GM10248 (cell line): ENCODE data around the gene AKR7A2.
A peak's percentile ranks its signal among the peaks of the same experiment; 100 is the strongest.

Experiments
- CTCF ChIA-PET: fragments of 300-600 bp; sonication (Branson Sonifier 250); formaldehyde crosslinking; extraction: SDS; loops from one replicate; lab custom pipeline; 2021; ENCODE audit warnings: antibody characterized with exemption; lab: Yijun Ruan, JAX
- POLR2A ChIA-PET: fragments of 350-650 bp; sonication (Branson Sonifier 250); formaldehyde crosslinking; extraction: SDS; loops from one replicate; lab custom pipeline; 2020; ENCODE audit warnings: antibody characterized with exemption; lab: Yijun Ruan, JAX
- DNase-seq: peaks from one replicate; pipeline ENCODE4 v3.0.0; 2012; ENCODE audit errors: extremely low spot score
- TF ChIP-seq, protein P1 (sequence below): IDR thresholded peaks from 2 replicates; pipeline ENCODE4 v1.5.1; 2012; ENCODE audit warnings: mild to moderate bottlenecking, low read depth; ENCODE audit errors: extremely low read depth, missing control alignments, control extremely low read depth

Gene AKR7A2

GRCh38 chr1:19315378-19316198, 3.6 kb upstream of the AKR7A2 start:
- POLR2A ChIA-PET = interaction anchor here (0.6 kb wide), 1 partner anchor 45 kb away, joined by 7 read pairs; no protein-coding TSS in a partner anchor
- TF ChIP-seq, protein P1, sequence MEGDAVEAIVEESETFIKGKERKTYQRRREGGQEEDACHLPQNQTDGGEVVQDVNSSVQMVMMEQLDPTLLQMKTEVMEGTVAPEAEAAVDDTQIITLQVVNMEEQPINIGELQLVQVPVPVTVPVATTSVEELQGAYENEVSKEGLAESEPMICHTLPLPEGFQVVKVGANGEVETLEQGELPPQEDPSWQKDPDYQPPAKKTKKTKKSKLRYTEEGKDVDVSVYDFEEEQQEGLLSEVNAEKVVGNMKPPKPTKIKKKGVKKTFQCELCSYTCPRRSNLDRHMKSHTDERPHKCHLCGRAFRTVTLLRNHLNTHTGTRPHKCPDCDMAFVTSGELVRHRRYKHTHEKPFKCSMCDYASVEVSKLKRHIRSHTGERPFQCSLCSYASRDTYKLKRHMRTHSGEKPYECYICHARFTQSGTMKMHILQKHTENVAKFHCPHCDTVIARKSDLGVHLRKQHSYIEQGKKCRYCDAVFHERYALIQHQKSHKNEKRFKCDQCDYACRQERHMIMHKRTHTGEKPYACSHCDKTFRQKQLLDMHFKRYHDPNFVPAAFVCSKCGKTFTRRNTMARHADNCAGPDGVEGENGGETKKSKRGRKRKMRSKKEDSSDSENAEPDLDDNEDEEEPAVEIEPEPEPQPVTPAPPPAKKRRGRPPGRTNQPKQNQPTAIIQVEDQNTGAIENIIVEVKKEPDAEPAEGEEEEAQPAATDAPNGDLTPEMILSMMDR = no peak
- CTCF ChIA-PET = interaction anchor here (1.6 kb wide), 1 partner anchor 26 kb away, joined by 5 read pairs; no protein-coding TSS in a partner anchor
- peak; percentile 58 for DNase-seq

DNA sequence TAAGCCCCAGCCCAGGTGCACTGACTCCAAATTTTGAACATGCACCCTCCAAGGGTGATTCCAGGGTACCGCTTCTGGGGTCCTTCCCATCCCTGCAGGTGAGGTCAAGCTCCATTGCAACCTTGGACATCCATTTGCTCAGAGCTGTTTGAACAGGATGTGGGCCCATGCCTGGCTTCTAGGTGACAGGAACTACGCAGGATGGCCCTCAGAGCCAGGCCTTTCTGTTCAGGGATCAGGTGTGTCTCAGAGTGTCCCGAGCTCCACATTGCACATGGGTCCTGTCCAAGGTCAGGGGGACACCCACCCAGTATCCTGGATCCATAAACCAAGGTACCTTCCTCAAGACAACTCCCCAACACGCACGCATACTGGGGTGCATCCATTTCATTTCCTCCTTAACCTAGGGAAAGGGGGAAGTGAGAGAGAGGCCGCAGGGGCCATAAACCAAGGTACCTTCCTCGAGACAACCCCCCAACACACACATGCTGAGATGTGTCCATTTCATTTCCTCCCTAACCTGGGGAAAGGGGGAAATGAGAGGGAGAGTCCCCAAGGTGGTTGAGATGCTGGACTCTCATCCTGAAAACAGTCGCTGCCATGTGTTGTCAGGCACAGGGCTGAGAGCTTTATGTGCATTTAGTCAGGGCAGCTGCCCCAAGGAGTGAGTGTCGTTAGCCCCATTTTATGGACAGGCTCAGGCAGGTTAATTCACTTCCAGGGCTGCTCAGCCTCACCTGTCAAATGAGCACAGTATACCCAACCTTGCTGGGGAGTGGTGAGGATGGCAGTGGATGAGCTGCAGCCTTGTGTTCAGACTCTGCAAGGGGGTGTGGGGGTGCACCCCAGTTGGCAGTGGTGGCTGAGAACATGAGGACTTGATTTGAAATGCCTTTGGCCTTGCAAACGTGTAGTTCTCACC, 2.3 kb upstream of the AKR7A2 start:
- POLR2A ChIA-PET = no interaction called here
- DNase-seq = no peak
- TF ChIP-seq, protein P1 = no peak
- CTCF ChIA-PET = interaction anchor here (1.3 to 2.9 kb wide), 2 partner anchors 16 to 28 kb away, joined by 3 to 11 read pairs; no protein-coding TSS in a partner anchor

DNA sequence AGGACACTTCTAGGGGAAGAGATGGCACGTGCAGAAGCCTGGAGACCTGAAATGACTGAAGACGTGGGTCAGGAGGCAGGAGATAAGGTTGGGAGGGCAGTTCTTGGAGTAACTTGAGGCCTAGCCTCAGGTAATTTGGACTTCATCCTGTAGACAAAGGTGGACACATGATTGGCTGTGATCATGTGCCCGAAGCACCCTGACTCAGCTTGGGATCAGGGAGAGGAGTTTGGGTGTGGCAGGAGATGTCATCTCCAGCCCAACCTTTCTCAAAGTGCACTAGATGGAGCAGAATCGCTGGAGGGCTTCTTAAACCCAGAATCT, 1.7 kb upstream of the AKR7A2 start:
- ChIA-PET CTCF (interaction anchor here (2.9 kb wide), 1 partner anchor 29 kb away, joined by 11 read pairs; no protein-coding TSS in a partner anchor), POLR2A (no interaction called here)
- DNase-seq = no peak
- TF ChIP-seq, protein P1 = no peak

- POLR2A ChIA-PET = interaction anchor here (0.6 to 1.0 kb wide), 2 partner anchors 17 to 1979 kb away, joined by 3 to 5 read pairs; no protein-coding TSS in a partner anchor
- DNase-seq = peak; percentile 55
- CTCF ChIA-PET = interaction anchor here (2.9 kb wide), 1 partner anchor 29 kb away, joined by 11 read pairs; no protein-coding TSS in a partner anchor
- TF ChIP-seq, protein P1 = no peak
These were observed 1.1 kb upstream of the AKR7A2 start for GRCh38 chr1:19312782-19313635.

DNA sequence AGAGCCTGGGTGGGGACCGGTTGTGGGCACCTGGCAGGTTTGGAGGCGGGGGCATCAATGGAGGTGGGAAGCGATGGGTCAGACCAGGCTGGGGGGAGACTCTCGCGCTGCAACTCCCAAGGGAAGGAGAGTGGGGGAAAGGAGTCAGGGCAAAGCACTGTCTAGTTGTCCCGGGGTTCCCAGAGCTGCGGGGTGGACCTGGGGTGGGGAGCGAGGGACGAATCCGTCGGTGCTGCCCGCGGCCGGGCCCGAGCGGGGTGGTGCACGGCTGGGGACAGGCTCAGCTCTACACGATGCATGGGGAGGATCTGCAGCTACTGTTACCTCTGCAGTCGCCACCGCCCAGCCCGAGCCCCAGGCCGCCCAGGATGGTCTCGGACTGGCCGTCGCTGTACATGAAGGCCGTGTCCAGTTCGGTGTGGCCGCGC, 427 bp downstream of the AKR7A2 start:
- TF ChIP-seq, protein P1 = no peak
- ChIA-PET CTCF (interaction anchor here (2.9 kb wide), 1 partner anchor 31 kb away, joined by 11 read pairs; no protein-coding TSS in a partner anchor), POLR2A (no interaction called here)
- peak; percentile 32 for DNase-seq
